DND-41 (cell line): ENCODE data around the gene DLX2.

ENCODE experiments used
- CTCF ChIP-seq: IDR thresholded peaks from 2 replicates; pipeline ENCODE4 v1.5.1; 2012; ENCODE audit warnings: borderline replicate concordance, low read length, moderate library complexity, mild to moderate bottlenecking; ENCODE audit not compliant: poor library complexity, severe bottlenecking; ENCODE audit errors: extremely low read depth
- EZH2 ChIP-seq: IDR thresholded peaks from 3 replicates; pipeline ENCODE4 v1.6.1; 2012; ENCODE audit warnings: borderline replicate concordance, low read depth, mild to moderate bottlenecking, moderate library complexity, low read length, inconsistent platforms; ENCODE audit not compliant: severe bottlenecking

DNA sequence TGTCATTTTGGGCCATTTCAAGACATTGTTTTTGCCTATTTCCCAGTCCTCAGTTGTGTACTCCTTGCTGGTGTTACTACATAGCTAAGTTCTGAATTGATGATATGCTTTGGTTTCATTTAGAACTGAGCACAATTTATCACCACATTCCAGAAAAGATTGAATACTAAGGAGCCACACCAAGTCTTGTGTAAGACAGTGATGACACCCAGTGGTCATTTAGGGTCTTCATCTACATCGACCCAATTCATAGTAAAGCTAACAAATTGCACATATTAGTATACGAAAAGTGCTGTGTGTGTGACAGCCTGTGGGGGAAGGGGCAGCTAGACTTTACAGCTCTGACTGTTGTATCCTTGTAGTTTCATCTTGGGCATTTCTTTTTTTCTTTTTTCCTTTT, 10.9 kb upstream of the DLX2 start:
- TF ChIP-seq CTCF (peak; percentile 64), EZH2 (no peak)
